GM19035 (cell line): ENCODE results near the gene CDKL5.

ENCODE experiments used
- ATAC-seq: cut with Tn5 transposase; IDR thresholded peaks from one replicate; pipeline ENCODE4 v1.9.1; 2021; ENCODE audit not compliant: unreplicated experiment

CDKL5 gene

GRCh38 chrX:18640686-18641085 is 215.3 kb downstream of the CDKL5 start:
- ATAC-seq = no peak

- ATAC-seq = no peak
Observed at GRCh38 chrX:18643243-18643642, 217.8 kb downstream of the CDKL5 start.

- no peak for ATAC-seq
Observed at GRCh38 chrX:18643853-18644252, 218.4 kb downstream of the CDKL5 start.

GRCh38 chrX:18647621-18648020 is 222.2 kb downstream of the CDKL5 start:
- no peak for ATAC-seq

- ATAC-seq = no peak
Observed at GRCh38 chrX:18649498-18649951, 224.1 kb downstream of the CDKL5 start.

- no peak for ATAC-seq
Observed at GRCh38 chrX:18650662-18651061, 225.3 kb downstream of the CDKL5 start.

- no peak for ATAC-seq
Observed at GRCh38 chrX:18652636-18653035, 227.2 kb downstream of the CDKL5 start.

GRCh38 chrX:18654875-18655836 is 229.7 kb downstream of the CDKL5 start:
- ATAC-seq = no peak

GRCh38 chrX:18661273-18661672 is 235.9 kb downstream of the CDKL5 start:
- no peak for ATAC-seq

- ATAC-seq = no peak
Observed at GRCh38 chrX:18664947-18665346, 239.5 kb downstream of the CDKL5 start.

GRCh38 chrX:18666614-18667013 is 241.2 kb downstream of the CDKL5 start:
- no peak for ATAC-seq

- no peak for ATAC-seq
Observed at GRCh38 chrX:18668071-18668835, 242.8 kb downstream of the CDKL5 start.

- no peak for ATAC-seq
Observed at GRCh38 chrX:18672008-18672407, 246.6 kb downstream of the CDKL5 start, which contains the start of gene RS1. Gene RS1 (minus strand): TSS chrX:18672108. CDS start chrX:18672068, 40 bp downstream.

- peak; percentile 41 for ATAC-seq
Observed at GRCh38 chrX:18674417-18674787, 249.0 kb downstream of the CDKL5 start.

GRCh38 chrX:18674788-18675735 is 249.7 kb downstream of the CDKL5 start:
- peak; percentile 87 for ATAC-seq

- ATAC-seq = no peak
Observed at GRCh38 chrX:18676050-18676449, 250.6 kb downstream of the CDKL5 start.

GRCh38 chrX:18676470-18676869 is 251.1 kb downstream of the CDKL5 start:
- no peak for ATAC-seq

GRCh38 chrX:18677161-18677869 is 251.9 kb downstream of the CDKL5 start:
- ATAC-seq = no peak

- no peak for ATAC-seq
Observed at GRCh38 chrX:18681996-18682395, 256.6 kb downstream of the CDKL5 start.

GRCh38 chrX:18682979-18683387 is 257.6 kb downstream of the CDKL5 start:
- ATAC-seq = no peak
